HG03460 (cell line): Measurements from ENCODE around the gene TMEM204.

ENCODE experiments used
- ATAC-seq: cut with Tn5 transposase; IDR thresholded peaks from one replicate; pipeline ENCODE4 v1.9.1; 2021; ENCODE audit not compliant: unreplicated experiment

TMEM204 gene

GRCh38 chr16:1533443-1533951 is at the start of gene TMEM204:
Gene TMEM204 (plus strand): TSS chr16:1533666. CDS start chr16:1534276, 610 bp downstream.
- ATAC-seq: no peak

- no peak for ATAC-seq
These were observed 47.5 kb upstream of the TMEM204 start for GRCh38 chr16:1485847-1486496.

GRCh38 chr16:1486551-1487390 is 46.7 kb upstream of the TMEM204 start:
- no peak for ATAC-seq

GRCh38 chr16:1487395-1488053 is 45.9 kb upstream of the TMEM204 start:
- ATAC-seq: no peak

- ATAC-seq: no peak
These were observed 45.3 kb upstream of the TMEM204 start for GRCh38 chr16:1488054-1488601.

GRCh38 chr16:1488619-1489018 is 44.8 kb upstream of the TMEM204 start, which contains the start of gene PTX4:
Gene PTX4 (minus strand): TSS chr16:1488944. CDS start chr16:1488909, 35 bp downstream.
- ATAC-seq: no peak

- no peak for ATAC-seq
These were observed 44.4 kb upstream of the TMEM204 start for GRCh38 chr16:1489077-1489476.

- ATAC-seq: no peak
These were observed 42.1 kb upstream of the TMEM204 start for GRCh38 chr16:1491327-1491726.

- ATAC-seq: no peak
These were observed 41.2 kb upstream of the TMEM204 start for GRCh38 chr16:1492082-1492922.

- ATAC-seq: no peak
These were observed 40.3 kb upstream of the TMEM204 start, which contains the start of gene TELO2 for GRCh38 chr16:1492923-1493745. Gene TELO2 (plus strand): TSS chr16:1493360. CDS start chr16:1494282, 922 bp downstream.

- no peak for ATAC-seq
These were observed 39.7 kb upstream of the TMEM204 start for GRCh38 chr16:1493746-1494094.

- ATAC-seq: no peak
These were observed 39.3 kb upstream of the TMEM204 start for GRCh38 chr16:1494129-1494640.

- ATAC-seq: no peak
These were observed 38.8 kb upstream of the TMEM204 start for GRCh38 chr16:1494711-1495110.

- ATAC-seq: no peak
These were observed 38.1 kb upstream of the TMEM204 start for GRCh38 chr16:1495211-1495888.

GRCh38 chr16:1495889-1496262 is 37.6 kb upstream of the TMEM204 start:
- ATAC-seq: no peak

- no peak for ATAC-seq
These were observed 37.0 kb upstream of the TMEM204 start for GRCh38 chr16:1496464-1496863.

- no peak for ATAC-seq
These were observed 36.4 kb upstream of the TMEM204 start for GRCh38 chr16:1497014-1497598.
